C4-2B (cell line): ENCODE results near the gene ELL2.

Experiments used
- H3K27ac ChIP-seq: fragments of 450-650 bp; 2 replicates; pipeline ENCODE4 v1.5.1; 2017
- ZFX ChIP-seq: fragments of 450-650 bp; IDR thresholded peaks from 2 replicates; pipeline ENCODE4 v1.6.1; 2017
- TF ChIP-seq, protein P1 (sequence below): fragments of 450-650 bp; conservative IDR thresholded peaks from 2 replicates; pipeline ENCODE4 v1.5.1; 2017; ENCODE audit warnings: mild to moderate bottlenecking

The ELL2 gene

DNA sequence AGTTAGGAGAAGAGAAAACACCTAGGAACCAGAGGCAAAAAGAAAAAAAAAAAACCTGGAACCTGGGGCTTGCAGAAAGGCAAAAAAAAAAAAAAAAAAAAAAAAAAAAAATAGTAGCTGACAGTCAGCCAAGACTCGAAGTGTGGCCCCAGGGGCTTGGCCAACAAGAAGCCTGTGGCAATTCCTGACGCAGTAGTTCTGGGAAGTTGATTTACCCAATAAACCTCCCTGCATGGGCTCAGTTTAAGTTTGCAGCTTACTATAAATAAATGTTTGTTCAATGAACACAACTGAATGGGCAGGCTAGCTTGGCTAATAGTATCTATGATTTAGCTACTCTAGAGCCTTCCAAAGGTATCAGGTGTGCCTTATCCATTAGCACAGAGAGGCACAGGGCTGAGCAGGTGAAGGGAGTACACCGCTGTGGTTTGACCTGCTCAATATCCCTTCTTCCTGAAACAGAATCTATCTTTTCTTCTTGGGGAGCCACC is 117.9 kb downstream of the ELL2 start:
- peak overlapping the region; percentile 68 for H3K27ac ChIP-seq
- no peak for TF ChIP-seq ZFX
- TF ChIP-seq, protein P1, sequence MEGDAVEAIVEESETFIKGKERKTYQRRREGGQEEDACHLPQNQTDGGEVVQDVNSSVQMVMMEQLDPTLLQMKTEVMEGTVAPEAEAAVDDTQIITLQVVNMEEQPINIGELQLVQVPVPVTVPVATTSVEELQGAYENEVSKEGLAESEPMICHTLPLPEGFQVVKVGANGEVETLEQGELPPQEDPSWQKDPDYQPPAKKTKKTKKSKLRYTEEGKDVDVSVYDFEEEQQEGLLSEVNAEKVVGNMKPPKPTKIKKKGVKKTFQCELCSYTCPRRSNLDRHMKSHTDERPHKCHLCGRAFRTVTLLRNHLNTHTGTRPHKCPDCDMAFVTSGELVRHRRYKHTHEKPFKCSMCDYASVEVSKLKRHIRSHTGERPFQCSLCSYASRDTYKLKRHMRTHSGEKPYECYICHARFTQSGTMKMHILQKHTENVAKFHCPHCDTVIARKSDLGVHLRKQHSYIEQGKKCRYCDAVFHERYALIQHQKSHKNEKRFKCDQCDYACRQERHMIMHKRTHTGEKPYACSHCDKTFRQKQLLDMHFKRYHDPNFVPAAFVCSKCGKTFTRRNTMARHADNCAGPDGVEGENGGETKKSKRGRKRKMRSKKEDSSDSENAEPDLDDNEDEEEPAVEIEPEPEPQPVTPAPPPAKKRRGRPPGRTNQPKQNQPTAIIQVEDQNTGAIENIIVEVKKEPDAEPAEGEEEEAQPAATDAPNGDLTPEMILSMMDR: no peak

DNA sequence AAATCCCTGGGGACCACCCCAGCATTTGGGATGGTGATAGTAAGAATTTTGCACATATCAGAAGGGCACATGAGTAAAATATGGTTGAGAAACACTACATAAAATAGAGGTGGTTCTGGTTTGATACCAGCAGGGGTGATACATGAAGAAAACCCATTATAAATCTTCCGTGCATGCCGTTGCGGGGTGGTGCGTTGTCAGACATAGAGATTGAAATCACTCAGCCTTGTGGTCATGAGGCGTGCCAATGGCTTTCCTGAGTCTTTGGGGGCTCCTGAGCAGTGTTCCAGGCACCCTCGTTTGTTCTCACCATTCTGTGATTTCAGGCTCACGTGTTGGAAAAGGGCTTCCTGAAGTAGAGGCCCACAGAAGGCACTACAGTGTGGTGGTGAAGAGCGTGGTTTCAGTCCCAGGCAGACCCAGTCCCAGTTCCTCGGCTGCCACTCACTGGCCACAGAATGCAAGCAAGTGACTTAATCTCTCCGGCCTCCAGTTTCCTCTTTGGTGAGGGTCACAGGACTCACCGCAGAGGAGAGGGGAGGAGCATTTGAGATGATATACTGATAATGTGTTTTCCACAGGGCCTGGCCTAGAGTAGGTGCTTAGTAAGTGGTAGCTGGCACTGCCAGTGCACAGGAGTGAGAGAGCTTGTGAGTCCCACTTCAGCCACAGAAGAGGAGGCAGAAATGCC is 118.7 kb downstream of the ELL2 start:
- TF ChIP-seq ZFX: no peak
- TF ChIP-seq, protein P1: peak; percentile 55
- H3K27ac ChIP-seq: peak overlapping the region; percentile 68

DNA sequence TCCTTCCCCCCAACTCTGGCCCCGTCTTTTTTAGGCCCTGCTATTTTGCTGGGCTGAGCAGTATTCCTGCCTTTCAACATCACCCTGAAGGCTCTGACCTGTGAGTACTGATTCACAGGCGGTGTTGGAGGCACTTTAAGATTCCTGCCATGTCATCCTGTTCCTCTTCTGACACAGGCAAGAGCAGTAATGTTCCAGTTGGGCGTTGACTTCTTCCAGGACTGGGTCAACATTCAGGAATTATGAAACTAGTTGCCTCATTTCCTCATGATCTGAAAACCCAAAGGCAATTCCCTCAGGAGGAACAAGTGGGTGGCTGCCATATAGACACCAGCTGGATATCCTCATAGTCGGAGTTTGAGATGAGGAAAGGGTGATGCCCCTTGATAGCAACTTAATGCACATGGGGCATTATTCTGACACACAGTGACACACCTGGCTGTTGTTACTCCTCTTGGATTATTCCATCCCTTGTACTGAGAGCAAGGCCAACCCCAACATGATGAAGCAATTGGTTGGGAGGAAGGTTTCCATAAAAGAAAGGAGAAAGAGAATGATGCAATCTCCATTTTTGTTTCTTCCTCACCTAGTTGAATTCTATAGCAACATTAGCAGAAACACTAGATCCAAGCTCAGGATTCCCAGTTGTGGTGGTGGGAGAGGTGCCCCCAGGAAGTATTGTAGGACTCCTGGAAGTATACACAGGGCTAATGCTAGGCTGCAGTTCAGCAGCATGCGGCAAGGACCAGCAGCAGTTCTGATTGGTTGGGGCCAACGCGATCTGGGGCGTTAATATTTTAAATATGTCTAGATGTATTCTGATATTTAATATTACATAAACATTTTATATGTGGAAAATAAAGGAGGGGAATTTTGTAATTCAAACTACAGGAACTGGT is 119.5 kb downstream of the ELL2 start:
- peak overlapping the region; percentile 68 for H3K27ac ChIP-seq
- TF ChIP-seq, protein P1: no peak
- no peak for TF ChIP-seq ZFX

DNA sequence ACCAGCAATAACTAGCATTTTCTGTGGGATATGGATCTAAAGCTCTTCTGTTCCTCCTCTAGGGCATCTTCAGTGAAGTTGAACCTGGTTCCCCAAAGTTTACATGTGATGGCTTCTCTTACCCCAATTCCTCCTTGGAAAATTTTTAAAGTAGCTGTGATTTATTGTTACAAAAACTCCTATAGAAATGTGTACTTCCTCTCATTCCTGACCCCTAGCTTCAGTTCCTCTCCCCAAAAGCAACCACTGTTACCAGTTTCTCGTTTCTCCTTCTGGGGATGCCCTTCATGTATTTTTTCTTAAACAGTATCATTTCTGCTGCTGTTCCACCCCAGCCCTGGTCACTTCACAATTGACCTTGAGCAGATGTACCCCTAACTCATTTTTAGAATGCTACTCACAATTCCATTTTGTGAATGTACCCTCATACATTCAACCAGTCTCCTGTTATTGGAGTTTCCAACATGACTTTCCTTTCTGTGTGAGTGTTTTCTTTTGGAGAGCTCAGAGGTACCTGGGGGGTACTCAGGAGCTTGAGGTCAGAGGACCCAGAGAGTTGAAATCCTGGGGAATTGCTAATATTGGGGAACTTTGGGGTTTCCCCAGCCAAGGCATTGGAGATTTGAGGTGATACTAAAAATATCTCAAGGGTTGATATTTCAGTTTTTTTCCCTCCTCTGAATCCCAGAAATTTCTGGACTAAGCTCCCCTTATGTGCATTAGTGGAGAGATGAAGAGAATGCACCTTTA is 120.5 kb downstream of the ELL2 start:
- H3K27ac ChIP-seq: no peak overlapping the region
- no peak for TF ChIP-seq ZFX
- TF ChIP-seq, protein P1: no peak

DNA sequence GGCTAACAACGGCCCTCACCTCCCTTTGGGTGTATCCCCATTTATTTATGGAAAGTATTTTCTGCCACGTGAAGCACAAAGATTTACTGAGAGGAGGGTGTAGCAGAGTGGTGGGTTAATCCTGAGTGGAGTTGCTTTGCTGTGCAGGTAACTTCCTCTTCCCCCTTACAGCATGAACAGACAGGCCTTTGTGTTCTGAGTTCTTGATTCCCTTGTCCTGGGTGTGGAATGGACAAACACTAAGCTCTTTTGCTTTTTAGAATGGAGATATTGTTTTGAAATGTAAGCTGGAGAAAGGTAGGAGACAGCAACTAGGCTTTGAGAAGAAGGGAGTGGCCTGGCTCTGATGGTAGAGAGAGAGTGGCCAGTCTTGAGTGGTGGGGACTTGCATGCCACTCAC is 122.0 kb downstream of the ELL2 start:
- TF ChIP-seq ZFX: no peak
- TF ChIP-seq, protein P1: no peak
- H3K27ac ChIP-seq: no peak overlapping the region

DNA sequence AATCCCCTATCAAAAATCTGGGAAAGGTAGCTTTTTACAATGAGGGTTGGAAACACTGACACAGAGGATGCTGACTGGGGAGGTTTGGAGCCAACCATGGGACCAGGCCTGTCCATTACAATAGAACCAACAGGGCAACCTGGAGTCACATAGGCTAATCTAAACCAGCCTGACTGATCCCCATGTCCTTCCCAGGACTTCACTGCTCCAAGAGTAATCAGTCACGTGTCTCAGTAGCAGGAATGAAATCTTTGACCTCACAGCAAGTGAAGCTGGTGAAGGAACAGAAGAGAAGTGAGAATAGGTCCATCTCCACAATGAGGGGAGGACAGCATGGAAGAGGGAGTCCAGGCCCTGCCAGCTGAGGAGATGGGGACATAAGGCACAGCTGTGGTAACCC is 123.1 kb downstream of the ELL2 start:
- no peak for TF ChIP-seq ZFX
- TF ChIP-seq, protein P1: no peak
- H3K27ac ChIP-seq: no peak overlapping the region
